HG03521 (cell line): ENCODE data around the gene CHRM4.
"Not testable (repeated sequence)": the region's sequence is repeated elsewhere in the genome, so short reads cannot be mapped to it uniquely, and the experiment has no call there.

Experiments
- ATAC-seq: cut with Tn5 transposase; IDR thresholded peaks from one replicate; pipeline ENCODE4 v1.9.1; 2021; ENCODE audit warnings: mild to moderate bottlenecking, moderate library complexity; ENCODE audit not compliant: unreplicated experiment

CHRM4 gene

DNA sequence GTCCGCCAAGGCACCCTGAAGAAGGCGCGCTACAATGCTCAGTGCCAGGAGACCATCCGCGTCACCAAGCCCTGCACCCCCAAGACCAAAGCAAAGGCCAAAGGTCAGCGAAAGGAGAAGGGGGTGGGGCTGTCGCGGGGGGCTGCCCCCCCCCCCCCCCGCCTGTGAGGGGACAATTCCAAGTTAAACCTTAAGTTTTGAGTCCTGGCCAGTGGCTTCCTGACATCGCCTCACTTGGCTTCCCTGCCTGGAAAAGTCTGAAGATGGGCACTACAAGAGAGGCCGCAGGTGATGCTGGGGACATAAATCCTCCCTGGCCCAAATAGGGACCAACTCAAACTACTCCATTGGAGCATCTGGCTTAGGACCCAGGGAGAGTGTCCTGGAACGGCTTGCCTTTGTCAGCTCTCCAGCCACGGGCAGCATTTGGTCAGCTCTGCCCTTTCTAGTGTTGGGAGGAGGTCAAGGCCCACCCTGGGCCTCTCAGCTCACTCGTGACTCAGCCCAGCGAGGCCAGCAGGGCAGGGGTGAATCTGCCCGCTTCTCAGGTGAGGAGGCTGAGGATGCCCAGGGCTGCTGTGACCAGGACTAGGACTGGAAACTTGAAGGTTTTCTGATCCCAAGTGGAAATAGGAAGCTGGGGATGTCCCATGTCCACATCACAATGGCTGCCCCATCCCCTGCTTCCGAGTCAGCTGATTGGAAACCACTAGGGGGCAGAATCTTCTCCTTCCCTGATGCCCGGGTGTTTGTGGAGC is 8.8 kb downstream of the CHRM4 start:
- no peak for ATAC-seq

DNA sequence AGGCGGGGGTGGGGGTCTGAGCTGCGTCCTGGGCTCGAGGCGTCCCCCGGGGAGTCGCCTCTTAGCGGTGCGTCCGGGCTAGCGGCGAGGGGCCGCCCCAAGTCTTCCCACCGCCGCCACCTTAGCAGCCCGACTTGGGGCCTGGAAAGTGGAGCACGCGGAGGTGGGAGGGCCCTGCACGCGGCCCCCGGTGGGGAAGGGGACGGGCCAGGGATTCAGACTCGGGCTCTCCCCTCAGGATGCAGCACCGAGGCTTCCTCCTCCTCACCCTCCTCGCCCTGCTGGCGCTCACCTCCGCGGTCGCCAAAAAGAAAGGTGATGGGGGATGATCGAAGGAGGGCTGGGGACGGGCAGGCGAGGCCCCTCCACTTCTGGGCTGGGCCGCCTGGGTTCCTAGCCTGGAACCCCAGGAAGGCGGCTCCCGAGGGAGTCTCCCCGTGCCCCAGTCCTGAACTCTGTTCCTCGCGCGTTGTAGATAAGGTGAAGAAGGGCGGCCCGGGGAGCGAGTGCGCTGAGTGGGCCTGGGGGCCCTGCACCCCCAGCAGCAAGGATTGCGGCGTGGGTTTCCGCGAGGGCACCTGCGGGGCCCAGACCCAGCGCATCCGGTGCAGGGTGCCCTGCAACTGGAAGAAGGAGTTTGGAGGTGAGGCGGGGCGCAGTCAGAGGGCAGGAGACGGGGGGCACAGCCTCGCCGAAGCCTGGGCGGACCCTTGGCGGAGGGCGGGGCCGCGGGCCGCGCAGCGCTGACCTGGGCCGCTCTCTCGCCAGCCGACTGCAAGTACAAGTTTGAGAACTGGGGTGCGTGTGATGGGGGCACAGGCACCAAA is 9.5 kb downstream of the CHRM4 start:
- ATAC-seq: no peak

DNA sequence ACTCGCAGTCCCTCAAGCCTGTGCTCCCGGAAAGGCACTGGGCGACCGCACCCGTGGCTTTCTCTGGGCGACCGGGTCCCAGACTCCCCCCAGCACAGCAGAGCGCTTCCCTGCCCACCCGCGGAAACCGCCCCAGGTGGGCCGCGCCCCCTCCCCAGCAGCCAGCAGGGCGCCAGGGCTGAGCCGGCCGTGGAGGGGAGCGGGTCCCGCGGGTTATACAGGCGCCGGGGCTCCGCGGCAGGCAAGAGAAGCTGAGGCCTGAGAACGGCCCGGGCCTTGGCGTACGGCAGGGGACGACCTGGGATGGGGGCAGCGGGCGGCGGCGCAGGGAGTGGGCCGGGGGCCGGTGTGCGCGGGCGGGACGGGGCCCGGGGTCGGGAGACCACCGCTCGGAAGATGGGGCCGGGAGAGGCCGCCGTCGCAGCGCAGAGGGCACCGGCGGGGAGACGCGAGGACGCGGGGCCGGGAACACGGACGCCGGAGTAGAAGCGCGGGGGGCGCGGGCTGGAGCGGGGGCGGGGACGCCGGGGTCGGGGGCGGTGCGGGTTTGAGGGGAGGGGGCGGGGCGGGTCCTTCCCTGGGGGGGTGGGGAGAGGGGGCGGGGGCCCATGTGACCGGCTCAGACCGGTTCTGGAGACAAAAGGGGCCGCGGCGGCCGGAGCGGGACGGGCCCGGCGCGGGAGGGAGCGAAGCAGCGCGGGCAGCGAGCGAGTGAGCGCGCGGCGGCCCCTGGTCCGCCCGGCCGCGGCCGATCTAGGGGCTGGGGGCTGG is 10.3 kb downstream of the CHRM4 start, which contains the start of gene MDK:
Gene MDK, plus strand, starts transcription at position 622 of the 771 bp plus-strand sequence. CDS start 389 bp downstream, outside the sequence.
- ATAC-seq: no peak

DNA sequence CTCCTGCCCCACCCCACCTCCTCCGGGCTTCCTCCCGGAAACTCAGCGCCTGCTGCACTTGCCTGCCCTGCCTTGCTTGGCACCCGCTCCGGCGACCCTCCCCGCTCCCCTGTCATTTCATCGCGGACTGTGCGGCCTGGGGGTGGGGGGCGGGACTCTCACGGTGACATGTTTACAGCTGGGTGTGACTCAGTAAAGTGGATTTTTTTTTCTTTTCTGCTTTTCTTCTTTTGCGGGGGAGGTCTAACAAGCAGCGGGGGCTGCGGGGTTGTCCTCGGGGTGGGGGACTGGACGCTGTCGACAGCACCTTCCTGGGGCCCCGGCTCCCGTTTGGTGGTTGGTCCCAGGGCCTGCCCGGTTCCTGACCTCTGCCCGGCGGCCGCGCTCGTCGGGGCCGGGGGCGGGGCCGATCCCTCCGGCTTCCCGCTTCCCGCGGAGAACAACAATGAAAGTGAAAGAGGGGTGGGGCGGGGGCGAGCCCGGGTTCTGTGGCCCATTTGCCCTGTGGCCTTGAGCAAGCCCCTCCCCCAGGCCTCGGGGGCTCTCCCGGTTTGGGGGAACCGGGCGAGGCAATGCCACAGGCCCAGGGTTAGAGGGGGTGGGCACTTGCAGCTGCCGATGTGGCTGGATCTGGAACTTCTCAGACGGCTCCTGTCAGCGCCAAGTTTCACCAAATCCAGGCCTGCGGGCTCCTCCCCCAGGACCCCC is 11.1 kb downstream of the CHRM4 start:
- ATAC-seq: no peak

DNA sequence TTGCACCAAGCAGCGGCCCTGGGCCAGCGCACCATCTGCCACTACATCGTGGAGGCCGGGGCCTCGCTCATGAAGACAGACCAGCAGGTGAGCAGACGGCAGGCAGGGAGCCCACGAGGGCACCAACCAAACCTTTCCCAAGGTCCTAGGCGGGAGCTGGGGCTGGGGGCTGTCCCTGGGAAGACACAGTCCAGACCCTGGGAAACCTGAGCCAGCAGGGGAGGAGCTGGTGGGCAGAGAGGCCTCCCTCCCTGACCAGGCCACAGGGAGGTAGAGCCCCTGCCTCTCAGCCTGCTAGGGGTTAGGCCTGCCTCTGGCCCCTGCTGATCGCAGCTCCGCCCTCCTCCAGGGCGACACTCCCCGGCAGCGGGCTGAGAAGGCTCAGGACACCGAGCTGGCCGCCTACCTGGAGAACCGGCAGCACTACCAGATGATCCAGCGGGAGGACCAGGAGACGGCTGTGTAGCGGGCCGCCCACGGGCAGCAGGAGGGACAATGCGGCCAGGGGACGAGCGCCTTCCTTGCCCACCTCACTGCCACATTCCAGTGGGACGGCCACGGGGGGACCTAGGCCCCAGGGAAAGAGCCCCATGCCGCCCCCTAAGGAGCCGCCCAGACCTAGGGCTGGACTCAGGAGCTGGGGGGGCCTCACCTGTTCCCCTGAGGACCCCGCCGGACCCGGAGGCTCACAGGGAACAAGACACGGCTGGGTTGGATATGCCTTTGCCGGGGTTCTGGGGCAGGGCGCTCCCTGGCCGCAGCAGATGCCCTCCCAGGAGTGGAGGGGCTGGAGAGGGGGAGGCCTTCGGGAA is 11.9 kb downstream of the CHRM4 start:
- not testable (repeated sequence) for ATAC-seq

DNA sequence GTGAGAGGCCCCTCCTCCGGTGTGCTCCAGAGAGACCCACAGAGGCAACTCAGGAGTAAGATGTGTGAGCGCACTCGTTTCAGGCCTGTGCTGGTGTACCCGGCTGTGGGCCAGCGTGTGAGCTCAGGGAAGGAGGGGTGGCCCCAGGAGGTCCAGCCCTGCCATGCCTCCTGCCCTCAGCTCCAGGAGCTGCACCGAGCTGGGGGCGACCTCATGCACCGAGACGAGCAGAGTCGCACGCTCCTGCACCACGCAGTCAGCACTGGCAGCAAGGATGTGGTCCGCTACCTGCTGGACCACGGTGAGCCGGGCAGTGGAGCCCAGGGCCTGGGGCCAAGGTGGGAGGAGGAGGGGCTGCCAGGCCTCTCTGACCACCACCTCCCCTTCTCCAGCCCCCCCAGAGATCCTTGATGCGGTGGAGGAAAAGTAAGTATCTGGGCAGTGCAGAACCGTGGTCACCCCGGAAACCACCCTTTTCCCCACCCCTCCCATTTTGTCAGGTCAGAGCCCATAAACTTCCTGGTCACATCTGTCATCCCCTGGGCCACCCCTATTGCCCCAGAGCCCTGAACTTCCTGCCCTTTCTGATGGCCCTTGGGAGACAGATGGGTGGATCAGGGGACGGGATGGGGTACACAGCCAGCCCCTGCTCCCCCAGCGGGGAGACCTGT is 12.6 kb downstream of the CHRM4 start:
- no peak for ATAC-seq

DNA sequence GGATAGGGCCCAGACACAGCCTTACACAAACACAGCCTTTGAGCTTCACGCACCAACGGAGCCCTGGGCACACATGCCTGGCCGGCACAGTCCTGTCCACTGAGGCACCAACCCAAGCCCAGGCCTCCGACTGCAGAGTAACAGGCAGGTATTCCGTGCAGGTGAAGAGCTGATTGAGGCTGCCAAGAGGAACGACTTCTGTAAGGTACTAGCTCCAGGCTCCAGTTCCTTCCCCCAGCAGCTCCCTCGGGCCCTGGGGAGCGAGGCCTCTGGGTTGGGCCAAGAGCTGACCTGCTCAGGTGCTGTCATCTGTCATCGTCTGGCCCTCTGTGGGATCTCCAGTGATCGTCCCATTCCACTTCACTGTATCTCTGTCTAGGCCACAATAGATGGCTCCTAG is 13.3 kb downstream of the CHRM4 start:
- no peak for ATAC-seq

DNA sequence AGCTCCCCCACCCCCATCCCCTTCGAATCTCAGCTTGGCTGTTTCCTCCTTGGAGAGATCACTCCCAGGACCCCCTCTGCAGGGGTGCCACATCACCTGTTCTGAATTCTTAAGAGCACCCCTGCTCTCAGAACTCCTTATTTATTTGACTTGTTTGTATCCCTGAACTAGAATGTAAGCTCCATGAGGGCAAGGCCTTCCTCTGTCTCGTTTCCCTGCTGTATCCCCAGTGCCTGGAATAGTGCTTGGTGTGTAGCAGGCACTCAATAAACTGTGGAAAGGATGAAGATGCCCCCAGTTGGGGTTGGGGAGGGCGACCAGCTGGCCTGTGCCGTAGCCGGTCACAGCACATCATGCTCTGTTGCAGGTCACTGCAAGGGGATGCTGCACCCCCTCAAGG is 13.7 kb downstream of the CHRM4 start:
- ATAC-seq: no peak

DNA sequence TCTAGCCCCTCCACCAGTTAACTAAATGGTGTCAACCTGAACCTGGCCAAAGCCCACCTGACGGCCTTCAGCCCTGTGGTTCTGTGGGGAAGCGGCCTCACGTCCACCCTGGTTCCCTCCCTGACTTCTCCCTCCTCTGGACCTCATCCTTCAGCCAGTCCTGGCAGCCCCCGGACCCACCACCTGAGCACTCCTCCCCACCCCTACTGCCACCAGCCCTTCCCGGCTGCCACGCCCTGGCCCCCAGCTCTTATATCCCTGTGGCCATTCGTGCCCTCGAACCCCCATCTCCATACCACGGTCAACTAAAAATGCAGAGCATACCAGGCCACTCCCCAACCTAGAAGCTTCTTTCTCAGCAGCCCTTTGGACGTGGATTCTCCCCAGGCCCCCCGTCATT is 14.3 kb downstream of the CHRM4 start:
- no peak for ATAC-seq

DNA sequence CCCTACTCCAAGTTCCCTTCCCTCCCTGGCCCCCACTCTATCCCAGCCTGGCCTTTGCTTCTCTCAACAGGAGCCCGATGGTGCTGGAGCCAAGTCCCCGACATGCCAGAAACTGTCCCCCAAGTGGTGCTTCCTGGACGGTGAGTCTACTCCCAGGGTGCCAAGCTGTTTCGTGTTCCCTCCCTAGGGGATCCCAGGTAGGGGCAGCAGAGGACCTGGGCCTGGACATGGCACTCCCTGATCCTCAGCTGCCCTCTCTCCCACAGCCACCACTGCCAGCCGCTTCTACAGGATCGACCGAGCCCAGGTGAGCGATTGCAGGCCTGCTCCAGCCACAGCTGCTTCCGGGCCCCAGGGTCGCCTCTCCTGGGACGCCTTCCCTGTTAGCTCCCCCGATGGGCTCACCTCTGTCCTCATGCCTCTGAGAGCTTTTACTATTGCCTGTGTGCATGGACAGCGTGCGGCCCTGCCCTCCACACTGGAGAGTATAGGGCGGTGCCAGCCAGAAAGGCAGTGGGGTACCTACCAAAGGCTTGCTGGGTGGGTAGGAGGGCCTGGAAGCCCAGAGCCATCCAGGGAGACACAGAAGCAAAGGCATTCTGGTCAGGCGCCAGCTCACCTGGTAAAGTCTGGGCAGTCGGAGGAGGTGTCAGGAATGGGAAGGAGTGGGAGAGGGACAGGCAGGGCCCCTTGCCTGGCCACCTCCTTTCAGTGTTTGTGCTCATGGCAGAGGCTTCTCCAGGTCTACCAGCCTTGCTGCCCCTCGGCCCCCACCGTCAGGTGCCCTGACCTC is 15.1 kb downstream of the CHRM4 start:
- ATAC-seq: no peak

DNA sequence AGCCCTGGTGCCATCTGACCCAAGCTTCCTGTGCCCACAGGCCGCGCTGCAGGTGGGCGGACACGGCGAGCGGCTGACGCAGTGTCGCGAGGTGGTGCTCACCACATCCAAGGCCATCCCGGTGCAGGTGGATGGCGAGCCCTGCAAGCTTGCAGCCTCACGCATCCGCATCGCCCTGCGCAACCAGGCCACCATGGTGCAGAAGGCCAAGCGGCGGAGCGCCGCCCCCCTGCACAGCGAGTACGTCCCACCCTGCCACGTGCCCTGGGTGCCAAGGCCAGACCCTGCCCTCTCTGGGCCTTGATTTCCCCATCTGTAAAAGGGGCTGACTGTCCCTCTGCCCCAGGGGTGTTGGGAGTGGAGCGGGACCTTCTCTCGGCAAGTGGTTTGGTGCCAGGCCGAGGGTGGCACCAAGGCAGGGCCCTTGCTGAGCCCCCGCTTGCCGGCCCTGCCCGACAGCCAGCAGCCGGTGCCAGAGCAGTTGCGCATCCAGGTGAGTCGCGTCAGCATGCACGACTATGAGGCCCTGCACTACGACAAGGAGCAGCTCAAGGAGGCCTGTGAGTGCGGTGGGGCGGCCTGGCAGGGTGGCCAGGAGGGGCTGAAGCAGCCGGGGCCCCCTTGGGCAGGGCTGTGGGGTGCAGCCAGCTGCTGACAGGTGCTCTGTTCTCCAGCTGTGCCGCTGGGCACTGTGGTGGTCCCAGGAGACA is 16.0 kb downstream of the CHRM4 start:
- ATAC-seq: no peak

DNA sequence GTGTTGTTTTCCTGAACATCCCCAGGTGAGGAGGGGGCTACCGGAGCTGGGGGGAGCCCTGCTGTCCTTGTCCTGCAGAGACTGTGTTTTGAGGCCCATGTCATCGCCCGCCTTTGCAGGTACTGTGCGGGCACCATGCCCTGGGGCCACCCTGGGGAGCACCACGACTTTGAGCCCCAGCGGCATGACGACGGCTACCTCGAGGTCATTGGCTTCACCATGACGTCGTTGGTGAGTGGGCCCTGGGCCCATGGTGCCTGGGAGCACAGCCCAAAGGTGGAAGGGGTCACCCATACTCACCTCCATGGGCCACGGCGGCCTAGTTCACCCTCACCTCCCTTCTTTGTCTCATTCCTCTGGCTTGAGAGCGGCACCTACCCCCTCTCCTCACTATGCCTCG is 16.8 kb downstream of the CHRM4 start:
- ATAC-seq: no peak

DNA sequence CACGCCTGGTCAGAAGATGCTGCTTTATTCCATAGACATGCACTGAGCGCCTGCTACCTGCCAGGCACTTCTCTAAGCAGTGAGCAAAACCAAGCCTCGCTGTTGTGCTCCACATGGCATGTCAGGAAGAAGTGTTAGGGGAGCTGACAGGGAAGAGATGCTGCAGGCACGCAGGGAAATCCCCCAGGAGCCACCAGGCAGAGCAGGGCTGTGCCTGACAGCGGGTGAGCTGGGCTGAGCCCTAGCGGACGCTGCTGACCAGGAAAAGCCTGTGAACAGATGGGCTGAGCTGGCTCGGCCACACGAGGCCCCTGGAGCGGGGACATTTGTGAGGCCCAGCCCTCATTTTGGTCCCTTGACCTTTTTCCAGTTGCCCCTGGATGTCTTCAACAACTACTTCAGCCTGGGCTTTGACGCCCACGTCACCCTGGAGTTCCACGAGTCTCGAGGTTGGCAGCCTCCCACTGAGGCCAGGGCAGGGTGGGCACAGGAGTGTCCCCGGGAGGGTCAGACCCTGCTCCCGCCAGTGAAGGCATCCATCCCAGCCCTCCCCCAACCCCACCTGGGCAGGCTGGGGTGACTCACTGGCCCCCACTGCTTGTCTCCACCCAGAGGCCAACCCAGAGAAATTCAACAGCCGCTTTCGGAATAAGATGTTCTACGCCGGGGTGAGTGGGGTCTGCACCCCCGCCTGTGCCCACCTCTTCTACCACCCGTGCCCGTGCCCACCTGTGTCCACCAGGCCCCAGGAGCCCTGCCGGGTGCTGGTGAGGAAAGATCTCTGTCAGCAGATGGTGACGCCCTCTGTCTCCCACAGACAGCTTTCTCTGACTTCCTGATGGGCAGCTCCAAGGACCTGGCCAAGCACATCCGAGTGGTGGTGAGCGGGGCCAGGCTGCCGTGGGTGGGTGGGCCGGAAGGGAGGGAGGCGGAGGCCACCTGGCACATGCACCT is 17.5 kb downstream of the CHRM4 start:
- no peak for ATAC-seq

DNA sequence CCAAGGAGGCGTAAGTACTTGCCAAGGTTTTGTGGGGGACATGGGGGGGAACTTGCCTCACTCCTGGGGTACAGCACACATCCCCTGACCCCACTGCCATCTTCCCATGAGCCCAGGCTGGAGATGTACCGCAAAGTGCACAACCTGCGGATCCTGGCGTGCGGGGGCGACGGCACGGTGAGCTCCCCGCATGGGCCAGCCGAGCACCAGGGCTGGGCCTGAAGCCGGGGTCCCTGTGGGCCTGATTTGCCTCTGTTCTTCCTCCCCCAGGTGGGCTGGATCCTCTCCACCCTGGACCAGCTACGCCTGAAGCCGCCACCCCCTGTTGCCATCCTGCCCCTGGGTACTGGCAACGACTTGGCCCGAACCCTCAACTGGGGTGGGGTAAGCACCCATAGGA is 19.1 kb downstream of the CHRM4 start:
- not testable (repeated sequence) for ATAC-seq

DNA sequence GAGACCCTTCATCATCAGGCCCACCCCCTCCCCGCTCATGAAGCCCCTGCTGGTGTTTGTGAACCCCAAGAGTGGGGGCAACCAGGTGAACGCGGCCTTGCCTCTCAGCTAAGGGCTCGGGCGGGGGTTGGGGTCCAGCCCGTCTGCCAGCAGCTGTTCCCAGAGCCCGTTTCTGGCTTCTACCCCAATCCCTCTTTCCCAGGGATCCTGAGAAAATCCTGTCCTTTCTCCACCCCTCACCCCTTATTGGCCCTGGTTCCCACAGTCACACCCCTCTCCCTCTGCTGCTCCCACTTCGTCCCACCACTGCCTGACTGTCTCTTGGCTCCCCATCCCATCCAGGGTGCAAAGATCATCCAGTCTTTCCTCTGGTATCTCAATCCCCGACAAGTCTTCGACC is 19.5 kb downstream of the CHRM4 start:
- ATAC-seq: no peak

DNA sequence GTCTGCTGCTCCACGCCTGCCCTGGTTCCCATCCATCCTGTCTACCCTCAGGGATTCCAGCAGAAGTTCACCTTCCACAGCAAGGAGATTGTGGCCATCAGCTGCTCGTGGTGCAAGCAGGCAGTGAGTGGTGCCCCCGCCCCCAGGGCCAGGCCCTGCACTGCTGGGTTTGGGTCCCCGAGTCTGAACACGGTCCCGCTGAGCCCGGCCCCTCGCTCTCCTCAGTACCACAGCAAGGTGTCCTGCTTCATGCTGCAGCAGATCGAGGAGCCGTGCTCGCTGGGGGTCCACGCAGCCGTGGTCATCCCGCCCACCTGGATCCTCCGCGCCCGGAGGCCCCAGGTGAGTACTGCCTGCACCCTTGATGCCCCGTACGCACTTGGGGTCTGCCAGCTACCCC is 20.3 kb downstream of the CHRM4 start:
- ATAC-seq: not testable (repeated sequence)

DNA sequence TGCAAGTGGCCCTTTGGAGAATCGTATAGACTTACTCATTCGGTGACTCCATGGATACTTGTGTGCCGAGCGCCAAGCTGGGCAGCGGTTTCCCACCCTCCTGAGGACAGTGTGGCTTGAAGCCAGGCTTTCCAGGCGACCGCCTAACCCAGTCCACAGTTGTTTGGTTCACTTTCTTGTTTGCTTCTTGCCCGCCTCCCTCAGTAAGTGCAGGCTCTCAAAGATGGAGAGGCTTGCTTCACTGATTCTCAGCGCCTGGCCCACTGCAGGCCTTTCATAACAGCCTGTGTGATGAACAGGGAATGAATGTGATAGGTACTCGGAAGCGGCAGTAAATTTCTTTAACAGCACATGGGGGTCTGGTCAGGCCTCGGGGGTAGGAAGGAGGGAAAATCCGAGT is 21.3 kb downstream of the CHRM4 start:
- ATAC-seq: no peak
